GM21423 (cell line): ENCODE data around the gene FAM3D.

Source experiments
- ATAC-seq: cut with Tn5 transposase; IDR thresholded peaks from one replicate; pipeline ENCODE4 v1.9.1; 2021; ENCODE audit warnings: mild to moderate bottlenecking, moderate library complexity; ENCODE audit not compliant: unreplicated experiment

The FAM3D gene

GRCh38 chr3:58629629-58630028 lies 36.9 kb downstream of the FAM3D start:
- no peak for ATAC-seq

DNA sequence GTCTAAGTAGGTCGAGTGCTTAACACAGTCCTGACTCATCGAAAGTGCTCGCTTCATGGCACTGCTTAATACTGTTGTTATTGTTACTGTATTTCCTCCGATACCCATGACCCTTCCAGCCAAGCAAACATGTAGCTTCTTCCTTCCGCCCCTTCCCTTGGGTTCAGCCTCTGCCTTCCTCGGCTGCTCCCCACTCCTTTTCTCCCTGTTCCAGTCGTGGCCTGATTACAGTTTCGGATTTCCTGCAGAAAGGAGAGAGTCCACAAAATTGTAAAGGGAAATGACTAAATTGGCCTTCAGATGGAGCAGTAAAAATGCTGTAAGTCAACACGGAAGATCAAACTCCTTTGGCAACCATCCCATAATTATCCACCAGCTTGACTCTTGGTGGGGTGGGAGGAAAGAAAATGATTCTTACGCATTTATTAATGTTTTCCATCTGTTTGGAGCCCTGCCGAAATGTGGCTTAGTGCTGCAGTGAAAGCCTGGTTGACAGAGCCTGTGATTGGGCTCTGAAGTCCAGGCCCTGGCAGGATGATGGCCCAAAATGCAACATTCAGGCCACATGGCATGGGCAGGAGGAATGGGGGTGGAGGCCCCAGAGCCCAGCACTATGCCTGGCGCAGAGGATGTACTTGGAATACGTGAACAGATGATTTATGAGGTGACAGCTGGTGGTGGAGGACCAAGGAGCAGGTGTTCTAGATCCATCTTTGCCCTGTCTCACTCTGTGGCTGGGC lies 37.6 kb downstream of the FAM3D start:
- no peak for ATAC-seq

DNA sequence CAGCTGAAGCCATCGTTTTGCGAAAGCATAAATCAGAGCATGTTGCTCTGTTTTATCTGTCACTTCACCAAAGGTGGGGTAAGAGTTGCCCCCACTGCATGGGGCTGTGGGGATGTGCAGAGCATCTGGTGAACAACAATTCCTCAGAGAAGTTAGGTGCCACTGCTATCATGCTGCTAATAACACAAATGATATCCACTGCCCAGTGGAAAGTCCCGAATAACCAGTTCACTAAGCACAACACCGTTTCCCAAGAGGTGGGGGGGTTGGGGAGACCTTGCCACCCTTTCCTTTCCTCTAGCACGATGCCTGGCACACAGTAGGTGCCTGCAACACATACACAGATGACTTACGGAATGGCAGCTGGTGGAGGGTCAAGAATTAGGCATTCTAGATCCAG lies 38.6 kb downstream of the FAM3D start:
- ATAC-seq = no peak

DNA sequence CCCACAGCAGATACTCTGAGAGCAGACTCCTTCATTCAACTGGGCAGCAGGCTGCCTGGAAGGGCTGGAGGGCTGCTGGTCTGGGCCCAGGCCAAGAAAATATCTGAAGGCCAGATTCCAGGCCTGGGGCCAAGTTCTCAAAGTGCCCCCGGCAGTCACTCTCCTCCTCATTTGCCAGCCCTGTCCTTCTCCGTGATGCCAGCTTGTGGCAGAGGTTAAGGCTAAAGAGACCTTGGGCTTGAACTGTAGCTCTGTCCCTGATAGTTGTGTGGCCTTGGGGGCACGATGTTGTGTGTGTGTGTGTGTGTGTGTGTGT lies 39.0 kb downstream of the FAM3D start:
- ATAC-seq = no peak

DNA sequence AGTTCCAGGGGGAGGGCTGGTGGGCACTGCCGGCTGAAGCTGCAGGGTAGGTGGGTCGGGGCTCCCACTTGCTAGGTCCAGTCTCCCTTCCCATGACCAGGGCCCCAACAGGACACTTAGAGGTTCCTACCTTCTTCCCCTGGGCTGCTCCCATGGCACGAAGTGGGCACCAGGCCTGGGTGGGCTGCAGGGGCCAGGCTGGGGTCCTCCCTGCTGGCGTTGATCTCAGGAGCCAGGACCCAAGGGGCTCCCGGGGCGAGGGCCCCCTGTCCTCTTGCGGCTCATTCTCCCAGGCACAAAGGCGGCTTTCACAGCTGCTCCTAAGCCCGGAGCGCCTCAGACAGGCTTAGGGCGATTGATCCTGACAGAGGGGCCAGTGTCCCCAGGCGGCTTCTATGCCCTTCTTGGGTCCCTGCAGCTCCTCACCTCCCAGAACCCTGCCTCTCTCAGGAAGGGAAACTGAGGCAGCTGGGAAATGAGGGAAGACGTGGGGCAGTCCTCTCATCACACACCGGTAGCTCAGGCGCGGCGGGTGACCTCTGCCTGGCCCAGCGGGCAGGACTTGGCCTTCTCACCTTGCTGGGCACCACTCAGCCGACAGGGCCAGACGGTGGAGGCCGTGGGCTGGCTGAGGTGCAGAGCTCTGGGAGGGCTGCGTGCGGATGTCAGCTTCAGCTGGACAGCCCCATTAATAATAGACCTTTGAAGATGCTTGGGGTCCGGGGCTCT lies 39.6 kb downstream of the FAM3D start:
- no peak for ATAC-seq

DNA sequence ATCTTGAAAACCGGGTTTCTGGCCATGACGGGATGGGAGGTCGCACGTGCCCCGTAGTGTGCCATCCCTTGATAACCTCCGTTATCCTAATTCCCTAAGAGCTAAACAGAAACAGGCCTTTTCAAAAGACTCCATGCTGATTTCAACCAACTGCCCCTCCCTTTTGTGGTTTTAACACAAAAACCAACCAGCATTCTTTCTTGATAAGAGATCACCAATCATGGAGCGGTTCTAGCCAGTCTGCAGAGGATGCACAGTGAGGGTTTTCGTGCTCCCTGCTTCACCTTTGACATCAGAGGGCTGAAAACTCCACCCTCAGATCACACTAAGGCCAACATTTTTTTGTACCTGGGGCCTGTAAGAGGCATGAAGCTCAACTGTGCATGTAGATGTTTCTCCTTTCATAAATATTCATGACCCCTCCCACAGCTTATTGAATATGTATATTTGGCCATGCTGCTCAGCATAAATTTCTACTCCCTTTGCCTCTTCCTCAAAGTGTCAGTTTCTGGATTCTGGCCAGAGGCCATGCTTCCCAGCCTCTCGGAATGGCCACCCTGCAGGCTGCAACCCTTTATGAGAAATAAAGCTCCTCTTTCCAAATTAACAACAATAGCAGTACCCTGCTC lies 41.3 kb downstream of the FAM3D start:
- no peak for ATAC-seq

- no peak for ATAC-seq
Observed at GRCh38 chr3:58624550-58624949, 42.0 kb downstream of the FAM3D start.

- ATAC-seq = no peak
Observed at GRCh38 chr3:58623961-58624360, 42.6 kb downstream of the FAM3D start.

DNA sequence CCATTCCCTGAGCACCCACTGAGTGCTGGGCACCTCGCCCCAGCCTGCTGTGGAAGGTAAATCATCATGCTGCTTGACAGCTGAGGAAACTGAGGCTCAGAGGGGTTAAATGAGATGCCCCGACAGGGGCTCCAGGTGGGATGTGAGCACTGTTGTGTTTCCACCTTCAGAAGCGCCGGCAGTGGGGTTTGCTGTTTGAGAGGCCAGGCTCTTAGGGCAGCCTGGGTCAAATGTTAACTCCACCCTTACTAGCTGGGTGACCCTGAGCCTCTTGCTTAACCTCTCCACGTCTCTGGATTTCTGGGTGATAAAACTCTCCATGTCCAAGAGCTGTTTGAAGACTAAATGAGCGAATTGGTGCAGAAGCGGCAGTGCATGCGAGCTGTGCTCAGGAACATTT lies 43.1 kb downstream of the FAM3D start:
- no peak for ATAC-seq

DNA sequence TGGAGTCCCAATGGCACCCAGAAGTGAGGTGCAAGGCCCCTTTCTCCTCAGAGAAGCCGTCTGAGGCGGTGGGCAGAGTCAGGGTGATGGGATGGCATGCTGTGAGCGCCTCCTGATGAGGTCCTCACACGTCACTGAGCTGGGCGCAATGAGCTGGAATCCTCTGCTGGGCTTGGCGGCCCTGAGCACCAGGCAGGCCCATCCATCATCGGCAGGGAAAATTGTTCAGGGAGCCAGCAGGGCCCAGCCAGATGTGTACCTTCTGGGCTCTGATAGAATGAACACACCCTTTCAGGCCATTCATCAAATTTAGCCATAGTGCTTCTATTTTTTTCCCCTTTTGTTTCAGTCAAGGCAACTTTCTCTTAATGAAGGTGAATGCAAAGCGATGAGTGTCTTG lies 43.7 kb downstream of the FAM3D start:
- no peak for ATAC-seq

DNA sequence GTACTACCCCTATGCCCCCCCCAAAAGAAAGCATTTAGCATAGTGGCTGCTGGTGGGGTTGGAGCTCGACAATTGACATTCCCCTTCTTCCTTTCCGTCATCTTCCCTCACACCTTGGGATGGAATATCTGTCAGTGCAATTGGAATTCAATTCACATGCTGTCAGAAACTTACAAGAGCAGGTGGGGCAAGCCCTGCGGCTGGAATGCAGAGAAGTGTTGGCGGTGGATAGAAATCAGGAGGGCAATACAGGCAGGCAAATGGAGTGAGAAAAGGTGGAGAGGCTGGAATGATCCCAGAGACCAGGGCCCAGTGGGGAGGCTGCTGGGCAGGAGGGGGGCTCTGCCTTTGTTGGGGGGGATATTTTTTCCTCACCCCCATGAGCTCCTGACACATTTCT lies 44.1 kb downstream of the FAM3D start:
- ATAC-seq = no peak

- ATAC-seq = no peak
Observed at GRCh38 chr3:58621086-58621830, 45.3 kb downstream of the FAM3D start.

DNA sequence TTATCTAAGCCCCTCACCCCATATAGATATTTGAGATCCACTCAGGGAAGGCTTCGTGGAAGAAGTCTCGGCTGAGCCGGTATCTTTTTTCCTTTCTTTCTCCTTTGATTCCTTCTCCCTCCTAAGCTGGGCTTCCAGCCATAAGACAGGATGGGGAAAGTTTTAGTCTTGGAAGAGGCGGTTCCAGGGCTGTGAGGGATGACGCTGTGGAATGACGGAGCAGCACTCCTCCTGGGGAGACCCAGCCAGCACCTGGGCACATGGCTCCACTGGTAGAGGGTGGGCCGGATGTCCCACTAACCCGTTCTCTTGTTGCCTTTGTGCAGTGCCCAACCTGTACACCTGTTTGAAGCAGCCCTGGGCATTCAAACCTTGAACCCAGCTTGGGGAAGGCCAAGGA lies 46.2 kb downstream of the FAM3D start:
- no peak for ATAC-seq

DNA sequence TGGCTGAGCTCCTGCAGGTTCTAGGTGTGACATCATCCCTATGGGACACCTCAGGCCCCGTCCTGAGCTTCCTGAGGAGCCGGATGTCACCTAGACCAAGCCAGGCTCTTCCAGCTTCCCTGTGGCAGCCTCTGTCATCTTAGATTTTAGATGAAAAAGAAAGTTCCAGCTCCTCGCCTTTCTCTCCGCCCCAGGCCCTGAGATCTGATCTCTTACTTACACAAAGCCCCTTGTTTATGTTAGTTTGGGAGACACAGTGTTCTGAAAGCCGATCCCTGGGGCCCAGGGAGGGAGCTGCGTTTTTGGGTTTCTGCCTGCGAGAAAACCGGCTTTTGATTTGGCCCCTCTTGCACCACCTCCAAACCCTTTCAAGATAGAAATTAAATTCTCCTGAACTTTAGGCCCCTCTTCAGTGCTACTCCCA lies 49.2 kb downstream of the FAM3D start:
- ATAC-seq = no peak

- no peak for ATAC-seq
Observed at GRCh38 chr3:58613236-58614132, 53.1 kb downstream of the FAM3D start.

GRCh38 chr3:58612830-58613229 lies 53.7 kb downstream of the FAM3D start:
- no peak for ATAC-seq

- ATAC-seq = no peak
Observed at GRCh38 chr3:58609990-58610389, 56.6 kb downstream of the FAM3D start.

- no peak for ATAC-seq
Observed at GRCh38 chr3:58608648-58609047, 57.9 kb downstream of the FAM3D start.

DNA sequence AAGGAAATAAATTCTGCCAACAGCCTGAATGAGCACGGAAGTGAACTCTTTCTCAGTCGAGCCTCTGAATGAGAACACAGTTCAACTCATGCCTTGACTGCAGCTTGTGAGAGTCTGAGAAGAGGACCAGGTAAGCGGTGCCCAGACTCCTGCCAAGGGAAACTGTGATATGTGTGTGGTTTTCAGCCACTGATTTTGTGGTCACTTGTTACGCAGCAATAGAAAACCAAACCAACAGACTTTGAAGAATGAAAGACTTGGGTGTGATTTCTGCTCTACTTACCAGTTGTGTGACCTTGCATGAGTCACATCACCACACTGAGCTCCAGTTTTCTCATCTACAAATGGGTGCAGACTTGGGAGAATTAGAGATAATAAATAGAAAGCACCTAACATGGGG lies 58.8 kb downstream of the FAM3D start:
- peak; percentile 54 for ATAC-seq

- ATAC-seq = no peak
Observed at GRCh38 chr3:58606693-58607092, 59.9 kb downstream of the FAM3D start.

GRCh38 chr3:58604031-58604430 lies 62.5 kb downstream of the FAM3D start:
- ATAC-seq = no peak
